K562 (cell line): ENCODE data around the gene HHEX. TPM values are rescaled to one million over a fixed set of nuclear protein-coding genes. Genes with fewer than 3 reads are reported as not detected.

Experiments
- EP400 ChIP-seq: fragments of 450-650 bp; IDR thresholded peaks from 2 replicates; pipeline ENCODE4 v1.6.1; 2017; ENCODE audit warnings: antibody characterized with exemption, mild to moderate bottlenecking, moderate library complexity
- FOXA3 ChIP-seq, 2 experiments: fragments of 450-650 bp in 1 of 2; sonication (generic) in 1 of 2; formaldehyde crosslinking; IDR thresholded peaks in 1 of 2; conservative IDR thresholded peaks in 1 of 2; 2 replicates each; pipeline versions ENCODE4 v1.4.0 to v1.8.0; 2020 to 2022; ENCODE audit warnings: mild to moderate bottlenecking in 2 of 2, missing genetic modification reagents in 1 of 2
- JUND ChIP-seq, 2 experiments: IDR thresholded peaks; 2 replicates in 1 of 2; 3 replicates in 1 of 2; pipeline ENCODE4 v1.6.1; 2011; ENCODE audit warnings: borderline replicate concordance in 2 of 2, low read depth in 2 of 2, low read length in 2 of 2, improper control_type of control experiment in 1 of 2, missing biosample characterization in 1 of 2, missing genetic modification characterization in 1 of 2, missing genetic modification reagents in 1 of 2
- KDM5B ChIP-seq: fragments of 200-600 bp; sonication (generic); IDR thresholded peaks from 2 replicates; pipeline ENCODE4 v1.6.1; 2012; ENCODE audit warnings: low read depth, mild to moderate bottlenecking, moderate library complexity, low read length, control low read depth, inconsistent platforms; ENCODE audit not compliant: insufficient replicate concordance
- L3MBTL2 ChIP-seq: fragments of 450-650 bp; IDR thresholded peaks from 2 replicates; pipeline ENCODE4 v1.6.1; 2016; ENCODE audit warnings: mild to moderate bottlenecking, moderate library complexity
- SAFB ChIP-seq: fragments of 200-400 bp; formaldehyde crosslinking; IDR thresholded peaks from 2 replicates; pipeline ENCODE4 v1.6.1; 2017; ENCODE audit warnings: low read depth, low read length, borderline replicate concordance
- TRIM24 ChIP-seq, 2 experiments: fragments of 450-650 bp; IDR thresholded peaks; 2 replicates each; pipeline ENCODE4 v1.6.1; 2016
- YY1 ChIP-seq, 3 experiments: IDR thresholded peaks; 2 replicates each; pipeline ENCODE4 v1.6.1; 2011; ENCODE audit warnings: low read length in 2 of 3, mild to moderate bottlenecking in 2 of 3, moderate library complexity in 2 of 3, borderline replicate concordance in 1 of 3, control low read depth in 1 of 3, low read depth in 1 of 3; ENCODE audit not compliant: insufficient read depth in 3 of 3, insufficient replicate concordance in 2 of 3, control insufficient read depth in 1 of 3, insufficient read length in 1 of 3; ENCODE audit errors: extremely low read depth in 1 of 3
- ZNF217 ChIP-seq: sonication (generic); formaldehyde crosslinking; IDR thresholded peaks from 2 replicates; pipeline ENCODE4 v1.8.0; 2022; ENCODE audit warnings: mild to moderate bottlenecking, missing genetic modification reagents
- polyA plus RNA-seq, 8 experiments: library from polyadenylated mRNA; depleted of rRNA in 4 of 8; stranded (reverse) in 5 of 8; unstranded in 3 of 8; fragments of >200 nt; fragmentation: Nextera tagmentation in 2 of 8; fragmentation: Illumina TruSeq in 1 of 8; extraction: Ambion mirVana in 2 of 8; extraction: Trizol in 1 of 8; gene quantifications; 2 replicates each; pipeline versions ENCODE4 v1.2.1 to v1.2.3, GENCODE V29; 2011 to 2014; ENCODE audit warnings: inconsistent platforms in 1 of 8, missing spikeins in 1 of 8
- total RNA-seq, 7 experiments: library from RNA; depleted of rRNA in 6 of 7; stranded (reverse); fragments of >200 nt in 6 of 7; fragmentation: Illumina TruSeq in 2 of 7; extraction: Trizol in 2 of 7; gene quantifications; 2 replicates each; pipeline versions ENCODE4 v1.2.1 to v1.2.3, GENCODE V29; 2011 to 2021; ENCODE audit warnings: low replicate concordance in 1 of 7
- TF ChIP-seq, protein P1 (sequence below): fragments of 200-800 bp; sonication (Bioruptor generic); IDR thresholded peaks from 2 replicates; pipeline ENCODE4 v1.6.1; 2016; ENCODE audit warnings: missing genetic modification characterization, missing compliant biosample characterization
- TF ChIP-seq, protein P2 (sequence below): fragments of 450-650 bp; IDR thresholded peaks from 2 replicates; pipeline ENCODE4 v1.6.1; 2017; ENCODE audit warnings: antibody characterized with exemption, mild to moderate bottlenecking
- TF ChIP-seq, protein P3 (sequence below): IDR thresholded peaks from 2 replicates; pipeline ENCODE4 v1.6.1; 2014; ENCODE audit warnings: antibody characterized with exemption

HHEX gene
- total and polyA plus RNA-seq, 9 of the 15 experiments (the other 6 are each of a cell fraction or from before 2014, with no cell fraction given), result 37.2 to 133 (median 80.2) TPM

DNA sequence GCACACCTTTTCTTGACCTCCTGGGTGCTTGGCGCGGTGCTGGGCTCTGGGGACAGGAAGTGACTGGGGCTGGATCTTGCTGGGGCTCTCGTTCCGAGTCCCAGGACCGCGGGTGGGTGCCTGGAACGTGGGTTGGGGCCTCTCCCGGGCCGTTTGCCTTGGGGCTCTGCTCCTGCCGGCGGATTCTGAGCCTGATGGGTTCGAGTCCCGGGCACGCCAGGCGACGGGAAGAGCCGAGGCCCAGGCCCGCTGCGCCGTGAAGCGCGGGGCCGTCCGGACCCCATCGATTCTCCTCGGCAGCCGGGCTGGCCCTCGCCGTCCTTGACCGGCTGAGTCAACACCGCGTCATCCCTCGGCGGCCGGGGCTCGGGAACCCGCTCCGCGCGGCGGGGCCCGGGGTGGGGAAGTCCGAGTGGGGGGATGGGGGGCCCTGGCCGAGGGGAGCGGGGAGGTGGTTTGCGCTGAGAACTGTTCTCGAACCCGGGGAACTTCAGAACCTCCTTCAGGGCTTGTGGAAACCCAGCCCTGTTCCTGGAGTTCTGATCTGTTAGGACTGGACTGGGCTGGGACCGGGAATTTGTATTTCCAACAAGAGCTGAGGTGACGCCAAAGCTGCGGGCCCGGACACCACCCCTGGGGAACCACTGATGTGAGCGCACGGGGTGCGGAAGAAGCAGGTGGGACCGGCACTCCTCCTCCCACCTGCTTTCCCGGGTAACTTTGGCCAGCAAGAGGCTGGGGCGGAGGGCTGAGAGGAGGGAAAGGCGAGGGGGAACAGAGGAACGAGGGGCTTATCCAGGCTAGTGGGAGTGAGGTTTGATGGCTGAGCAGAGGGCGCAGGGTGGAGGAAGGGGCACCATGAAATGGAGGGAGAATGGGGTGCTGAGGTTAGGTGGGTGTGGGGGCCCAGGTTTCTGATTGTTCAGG lies 6.2 kb downstream of the HHEX start (continued):
- TF ChIP-seq ZNF217, result no peak
- TF ChIP-seq EP400, result 0 out of 2 replicates have a peak, but pooled peaks have one; percentile 20
- TF ChIP-seq, protein P1, sequence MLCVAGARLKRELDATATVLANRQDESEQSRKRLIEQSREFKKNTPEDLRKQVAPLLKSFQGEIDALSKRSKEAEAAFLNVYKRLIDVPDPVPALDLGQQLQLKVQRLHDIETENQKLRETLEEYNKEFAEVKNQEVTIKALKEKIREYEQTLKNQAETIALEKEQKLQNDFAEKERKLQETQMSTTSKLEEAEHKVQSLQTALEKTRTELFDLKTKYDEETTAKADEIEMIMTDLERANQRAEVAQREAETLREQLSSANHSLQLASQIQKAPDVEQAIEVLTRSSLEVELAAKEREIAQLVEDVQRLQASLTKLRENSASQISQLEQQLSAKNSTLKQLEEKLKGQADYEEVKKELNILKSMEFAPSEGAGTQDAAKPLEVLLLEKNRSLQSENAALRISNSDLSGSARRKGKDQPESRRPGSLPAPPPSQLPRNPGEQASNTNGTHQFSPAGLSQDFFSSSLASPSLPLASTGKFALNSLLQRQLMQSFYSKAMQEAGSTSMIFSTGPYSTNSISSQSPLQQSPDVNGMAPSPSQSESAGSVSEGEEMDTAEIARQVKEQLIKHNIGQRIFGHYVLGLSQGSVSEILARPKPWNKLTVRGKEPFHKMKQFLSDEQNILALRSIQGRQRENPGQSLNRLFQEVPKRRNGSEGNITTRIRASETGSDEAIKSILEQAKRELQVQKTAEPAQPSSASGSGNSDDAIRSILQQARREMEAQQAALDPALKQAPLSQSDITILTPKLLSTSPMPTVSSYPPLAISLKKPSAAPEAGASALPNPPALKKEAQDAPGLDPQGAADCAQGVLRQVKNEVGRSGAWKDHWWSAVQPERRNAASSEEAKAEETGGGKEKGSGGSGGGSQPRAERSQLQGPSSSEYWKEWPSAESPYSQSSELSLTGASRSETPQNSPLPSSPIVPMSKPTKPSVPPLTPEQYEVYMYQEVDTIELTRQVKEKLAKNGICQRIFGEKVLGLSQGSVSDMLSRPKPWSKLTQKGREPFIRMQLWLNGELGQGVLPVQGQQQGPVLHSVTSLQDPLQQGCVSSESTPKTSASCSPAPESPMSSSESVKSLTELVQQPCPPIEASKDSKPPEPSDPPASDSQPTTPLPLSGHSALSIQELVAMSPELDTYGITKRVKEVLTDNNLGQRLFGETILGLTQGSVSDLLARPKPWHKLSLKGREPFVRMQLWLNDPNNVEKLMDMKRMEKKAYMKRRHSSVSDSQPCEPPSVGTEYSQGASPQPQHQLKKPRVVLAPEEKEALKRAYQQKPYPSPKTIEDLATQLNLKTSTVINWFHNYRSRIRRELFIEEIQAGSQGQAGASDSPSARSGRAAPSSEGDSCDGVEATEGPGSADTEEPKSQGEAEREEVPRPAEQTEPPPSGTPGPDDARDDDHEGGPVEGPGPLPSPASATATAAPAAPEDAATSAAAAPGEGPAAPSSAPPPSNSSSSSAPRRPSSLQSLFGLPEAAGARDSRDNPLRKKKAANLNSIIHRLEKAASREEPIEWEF (CRISPR knock-in tag), result no peak
- peak in 1 of 3 experiments; percentile 11 for TF ChIP-seq YY1 (IDR thresholded peaks at IDR 0.05; ENCODE audit: borderline replicate concordance in 1 of 3, control insufficient read depth in 1 of 3, extremely low read depth in 1 of 3, insufficient read depth in 3 of 3, insufficient read length in 1 of 3, insufficient replicate concordance in 2 of 3, low read depth in 1 of 3, low read length in 2 of 3)
- peak; percentile 10 for TF ChIP-seq KDM5B
- 0 out of 2 replicates have a peak, but pooled peaks have one; percentile 35 for TF ChIP-seq JUND (IDR thresholded peaks at IDR 0.05; ENCODE audit: borderline replicate concordance, low read depth, low read length)
- no peak; the same call in 2 of the 3 replicates for TF ChIP-seq JUND (tag; IDR thresholded peaks at IDR 0.05; ENCODE audit: borderline replicate concordance, low read depth, low read length)
- TF ChIP-seq, protein P2, sequence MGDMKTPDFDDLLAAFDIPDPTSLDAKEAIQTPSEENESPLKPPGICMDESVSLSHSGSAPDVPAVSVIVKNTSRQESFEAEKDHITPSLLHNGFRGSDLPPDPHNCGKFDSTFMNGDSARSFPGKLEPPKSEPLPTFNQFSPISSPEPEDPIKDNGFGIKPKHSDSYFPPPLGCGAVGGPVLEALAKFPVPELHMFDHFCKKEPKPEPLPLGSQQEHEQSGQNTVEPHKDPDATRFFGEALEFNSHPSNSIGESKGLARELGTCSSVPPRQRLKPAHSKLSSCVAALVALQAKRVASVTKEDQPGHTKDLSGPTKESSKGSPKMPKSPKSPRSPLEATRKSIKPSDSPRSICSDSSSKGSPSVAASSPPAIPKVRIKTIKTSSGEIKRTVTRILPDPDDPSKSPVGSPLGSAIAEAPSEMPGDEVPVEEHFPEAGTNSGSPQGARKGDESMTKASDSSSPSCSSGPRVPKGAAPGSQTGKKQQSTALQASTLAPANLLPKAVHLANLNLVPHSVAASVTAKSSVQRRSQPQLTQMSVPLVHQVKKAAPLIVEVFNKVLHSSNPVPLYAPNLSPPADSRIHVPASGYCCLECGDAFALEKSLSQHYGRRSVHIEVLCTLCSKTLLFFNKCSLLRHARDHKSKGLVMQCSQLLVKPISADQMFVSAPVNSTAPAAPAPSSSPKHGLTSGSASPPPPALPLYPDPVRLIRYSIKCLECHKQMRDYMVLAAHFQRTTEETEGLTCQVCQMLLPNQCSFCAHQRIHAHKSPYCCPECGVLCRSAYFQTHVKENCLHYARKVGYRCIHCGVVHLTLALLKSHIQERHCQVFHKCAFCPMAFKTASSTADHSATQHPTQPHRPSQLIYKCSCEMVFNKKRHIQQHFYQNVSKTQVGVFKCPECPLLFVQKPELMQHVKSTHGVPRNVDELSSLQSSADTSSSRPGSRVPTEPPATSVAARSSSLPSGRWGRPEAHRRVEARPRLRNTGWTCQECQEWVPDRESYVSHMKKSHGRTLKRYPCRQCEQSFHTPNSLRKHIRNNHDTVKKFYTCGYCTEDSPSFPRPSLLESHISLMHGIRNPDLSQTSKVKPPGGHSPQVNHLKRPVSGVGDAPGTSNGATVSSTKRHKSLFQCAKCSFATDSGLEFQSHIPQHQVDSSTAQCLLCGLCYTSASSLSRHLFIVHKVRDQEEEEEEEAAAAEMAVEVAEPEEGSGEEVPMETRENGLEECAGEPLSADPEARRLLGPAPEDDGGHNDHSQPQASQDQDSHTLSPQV, result 0 out of 2 replicates have a peak, but pooled peaks have one; percentile 23
- TF ChIP-seq TRIM24 (IDR thresholded peaks at IDR 0.05), result 0 out of 4 replicates have a peak, but pooled peaks of 1 of the 2 experiments have one; percentile 14
- peak in 1 of 2 experiments; percentile 93; a peak in 1 of 4 replicates for TF ChIP-seq FOXA3 (CRISPR knock-in tag; conservative IDR thresholded peaks at IDR 0.05 in 1 of 2, IDR thresholded peaks at IDR 0.05 in 1 of 2)
- TF ChIP-seq SAFB, result peak; percentile 55; the same call in 1 of the 2 replicates
- TF ChIP-seq, protein P3, sequence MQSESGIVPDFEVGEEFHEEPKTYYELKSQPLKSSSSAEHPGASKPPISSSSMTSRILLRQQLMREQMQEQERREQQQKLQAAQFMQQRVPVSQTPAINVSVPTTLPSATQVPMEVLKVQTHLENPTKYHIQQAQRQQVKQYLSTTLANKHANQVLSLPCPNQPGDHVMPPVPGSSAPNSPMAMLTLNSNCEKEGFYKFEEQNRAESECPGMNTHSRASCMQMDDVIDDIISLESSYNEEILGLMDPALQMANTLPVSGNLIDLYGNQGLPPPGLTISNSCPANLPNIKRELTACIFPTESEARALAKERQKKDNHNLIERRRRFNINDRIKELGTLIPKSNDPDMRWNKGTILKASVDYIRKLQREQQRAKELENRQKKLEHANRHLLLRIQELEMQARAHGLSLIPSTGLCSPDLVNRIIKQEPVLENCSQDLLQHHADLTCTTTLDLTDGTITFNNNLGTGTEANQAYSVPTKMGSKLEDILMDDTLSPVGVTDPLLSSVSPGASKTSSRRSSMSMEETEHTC, result no peak
- peak; percentile 31; the same call in 1 of the 2 replicates for TF ChIP-seq L3MBTL2
